Upper lobe of left lung (tissue), 4 donors: ENCODE results near the gene SMAD7.

Experiments used
- POLR2A ChIP-seq, 4 donors: fragments of 450-650 bp; IDR thresholded peaks; one replicate each; pipeline ENCODE4 v1.5.1; 2016 to 2017; ENCODE audit warnings: antibody characterized with exemption in 4 of 4, mild to moderate bottlenecking in 2 of 4
- POLR2AphosphoS5 ChIP-seq, 2 donors: sonication (generic); formaldehyde crosslinking; IDR thresholded peaks; one replicate each; pipeline ENCODE4 v1.5.1; 2017; ENCODE audit warnings: antibody characterized with exemption in 2 of 2

DNA sequence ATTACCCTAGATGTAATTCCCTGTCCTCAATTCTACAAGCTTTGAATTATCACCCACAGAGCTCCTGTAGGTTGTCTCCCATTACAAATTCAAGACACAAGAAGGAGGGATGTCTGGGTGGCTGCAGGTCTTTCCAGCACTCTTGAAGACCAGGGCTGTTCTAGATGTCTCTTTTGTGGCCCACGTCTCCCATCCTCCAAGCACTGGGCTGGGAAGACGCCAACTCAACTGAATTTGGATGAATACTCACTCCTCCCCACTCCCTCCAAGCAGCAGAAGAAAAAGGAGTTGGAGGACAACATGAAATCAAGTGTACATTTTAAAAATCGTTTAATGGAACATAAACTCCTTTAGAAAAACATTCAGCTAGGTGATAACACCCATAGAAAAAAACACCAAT is 31.2 kb downstream of the SMAD7 start:
- no peak for TF ChIP-seq POLR2A (IDR thresholded peaks at IDR 0.05)
- TF ChIP-seq POLR2AphosphoS5 (IDR thresholded peaks at IDR 0.05) = no peak
